D341Med (cell line): ENCODE data around the gene RERE.

Source experiments
- DNase-seq: peaks from one replicate; pipeline ENCODE4 v3.0.0; 2012; ENCODE audit warnings: low spot score

Gene RERE

GRCh38 chr1:8345621-8346415, 471.6 kb downstream of the RERE start:
- no peak for DNase-seq

GRCh38 chr1:8344893-8345507, 472.4 kb downstream of the RERE start:
- no peak for DNase-seq

GRCh38 chr1:8343464-8344001, 473.9 kb downstream of the RERE start:
- DNase-seq, result no peak

- no peak for DNase-seq
Observed at GRCh38 chr1:8343044-8343443, 474.4 kb downstream of the RERE start.

GRCh38 chr1:8342325-8342724, 475.1 kb downstream of the RERE start:
- DNase-seq, result no peak

- DNase-seq, result no peak
Observed at GRCh38 chr1:8340448-8340847, 477.0 kb downstream of the RERE start.

- DNase-seq, result no peak
Observed at GRCh38 chr1:8339203-8339600, 478.2 kb downstream of the RERE start.

- no peak for DNase-seq
Observed at GRCh38 chr1:8338526-8339202, 478.8 kb downstream of the RERE start.

GRCh38 chr1:8337776-8338525, 479.5 kb downstream of the RERE start:
- DNase-seq, result no peak

GRCh38 chr1:8335246-8335645, 482.2 kb downstream of the RERE start:
- no peak for DNase-seq

GRCh38 chr1:8334106-8334851, 483.2 kb downstream of the RERE start:
- no peak for DNase-seq

GRCh38 chr1:8333246-8333987, 484.0 kb downstream of the RERE start:
- DNase-seq, result no peak

- no peak for DNase-seq
Observed at GRCh38 chr1:8332806-8333205, 484.6 kb downstream of the RERE start.

- no peak for DNase-seq
Observed at GRCh38 chr1:8330271-8331125, 486.9 kb downstream of the RERE start.

GRCh38 chr1:8329858-8330257, 487.6 kb downstream of the RERE start:
- DNase-seq, result no peak

- no peak for DNase-seq
Observed at GRCh38 chr1:8329439-8329838, 488.0 kb downstream of the RERE start.

GRCh38 chr1:8328271-8328670, 489.2 kb downstream of the RERE start:
- DNase-seq, result no peak

- no peak for DNase-seq
Observed at GRCh38 chr1:8326265-8326664, 491.2 kb downstream of the RERE start.

- DNase-seq, result no peak
Observed at GRCh38 chr1:8325771-8326170, 491.7 kb downstream of the RERE start.
